Posterior cingulate gyrus (tissue), 11 donors: Measurements from ENCODE around the gene TUBA1C.
"Not testable (repeated sequence)": the region's sequence is repeated elsewhere in the genome, so short reads cannot be mapped to it uniquely, and the experiment has no call there.

ENCODE experiments used
- DNase-seq, 10 donors: peaks; one replicate each; pipeline versions ENCODE4 v3.0.0 to v3.0.0-alpha.2; 2020 to 2021; ENCODE audit warnings: mixed read lengths in 3 of 10
- intact Hi-C: fragments of 100-400 bp; cut with DNase I; formaldehyde crosslinking; loops from one replicate; pipeline ENCODE4 v1.15.1; 2023

The TUBA1C gene

GRCh38 chr12:49280545-49280944, 15.7 kb downstream of the TUBA1C start:
- DNase-seq: peak in 2 of 10 donors; percentile 13 to 34
- intact Hi-C loops: not testable (repeated sequence)

DNA sequence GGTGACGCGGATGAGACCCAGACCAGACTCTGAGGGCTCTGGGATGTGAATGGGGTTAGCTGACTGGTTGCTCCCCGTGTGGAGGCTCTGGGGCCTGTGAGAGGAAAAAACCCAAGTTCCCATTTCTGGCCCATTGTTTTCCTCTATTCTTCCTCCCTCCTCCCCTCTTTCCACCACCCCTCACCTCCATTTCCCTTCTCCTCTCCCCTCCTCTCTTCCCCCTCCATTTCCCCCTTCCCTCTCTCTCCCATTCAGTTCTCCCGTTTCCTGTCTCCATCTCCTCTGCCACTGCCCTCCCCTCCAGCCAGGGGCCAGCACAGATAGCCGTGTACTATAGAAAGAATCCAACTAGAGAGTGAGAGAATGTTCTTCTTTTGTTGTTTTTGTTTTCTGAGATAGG, 17.4 kb downstream of the TUBA1C start:
- DNase-seq: peak in 2 of 10 donors; percentile 11 to 31
- intact Hi-C loops: no loop called here

GRCh38 chr12:49282740-49283375, 18.0 kb downstream of the TUBA1C start:
- DNase-seq: peak in 1 of 10 donors; percentile 12
- intact Hi-C loops: not testable (repeated sequence)

GRCh38 chr12:49283541-49284429, 18.9 kb downstream of the TUBA1C start:
- peak in 2 of 10 donors; percentile 62 to 65 for DNase-seq
- intact Hi-C loops: no loop called here

GRCh38 chr12:49284672-49285071, 19.8 kb downstream of the TUBA1C start:
- intact Hi-C loops: loop anchor here (5.0 kb wide), 1 partner anchor 63 kb away; the partner anchor contains the start of gene DNAJC22

DNA sequence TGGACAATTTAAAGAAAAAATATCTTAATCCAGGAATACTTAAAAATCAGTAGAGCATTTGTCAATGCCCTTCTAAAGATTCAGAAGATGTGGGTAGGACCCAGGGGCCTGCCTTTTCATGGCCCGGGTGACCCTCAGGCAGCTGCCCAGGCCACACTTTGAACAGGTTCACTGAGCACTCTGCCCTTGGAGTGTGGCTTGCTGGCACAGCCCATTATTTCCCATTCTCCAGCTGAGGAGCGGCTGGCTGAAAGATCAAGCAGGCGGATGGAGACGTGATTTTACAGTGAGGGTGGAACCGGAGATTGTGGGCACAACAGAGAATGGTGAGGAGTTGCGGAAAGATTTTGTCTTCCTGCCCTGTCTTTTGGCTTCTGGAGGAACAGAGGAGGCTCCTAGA, 23.0 kb downstream of the TUBA1C start:
- peak in 2 of 10 donors; percentile 30 to 67 for DNase-seq
- intact Hi-C loops: loop anchor here (5.0 kb wide), 1 partner anchor 59 kb away; the partner anchor contains the start of gene DNAJC22

More at GRCh38 chr12:49284672-49285071, 19.8 kb downstream of the TUBA1C start:
- peak in 2 of 10 donors; percentile 5 to 35 for DNase-seq

GRCh38 chr12:49288412-49288853, 23.6 kb downstream of the TUBA1C start:
- DNase-seq: peak in 8 of 10 donors; percentile 36 to 86 (median 64)

DNA sequence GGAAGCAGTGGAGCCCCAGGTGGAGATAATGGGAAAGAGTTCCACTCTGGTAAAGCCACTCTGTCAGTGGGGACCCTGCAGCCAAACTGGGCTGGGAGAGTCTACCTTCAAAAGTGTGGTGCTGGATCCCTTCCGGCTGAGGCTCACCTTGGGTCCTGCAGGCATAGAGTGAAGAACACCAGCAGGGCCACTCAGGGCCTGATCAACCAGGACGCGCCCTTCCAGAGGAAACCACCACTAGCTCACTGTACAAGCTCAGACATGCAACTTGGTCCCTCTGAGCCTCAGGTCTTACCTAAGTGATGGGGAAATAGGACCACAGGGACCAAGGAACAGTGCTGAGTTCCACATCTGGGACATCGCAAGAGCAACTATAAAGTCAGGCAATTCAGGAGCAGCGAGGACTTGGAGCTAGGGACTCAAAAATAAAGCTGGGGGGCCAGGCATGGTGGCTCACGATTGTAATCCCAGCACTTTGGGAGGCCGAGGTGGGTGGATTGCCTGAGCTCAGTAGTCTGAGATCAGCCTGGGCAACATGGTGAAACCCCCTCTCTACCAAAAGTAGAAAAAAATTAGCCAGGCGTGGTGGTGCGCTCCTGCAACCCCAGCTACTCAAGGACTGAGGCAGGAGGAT, 24.2 kb downstream of the TUBA1C start:
- intact Hi-C loops: loop anchor here (5.0 kb wide), 1 partner anchor 58 kb away; the partner anchor contains the start of gene DNAJC22
- DNase-seq: peak in 2 of 10 donors; percentile 44 to 54

More at GRCh38 chr12:49288412-49288853, 23.6 kb downstream of the TUBA1C start:
- intact Hi-C loops: loop anchor here (5.0 kb wide), 1 partner anchor 59 kb away; the partner anchor contains the start of gene DNAJC22

GRCh38 chr12:49292729-49293055, 27.8 kb downstream of the TUBA1C start:
- intact Hi-C loops: no loop called here
- DNase-seq: no peak

- peak in 4 of 10 donors; percentile 16 to 85 (median 50) for DNase-seq
Observed at GRCh38 chr12:49293056-49293956, 28.4 kb downstream of the TUBA1C start.

GRCh38 chr12:49294086-49294803, 29.4 kb downstream of the TUBA1C start:
- intact Hi-C loops: no loop called here
- DNase-seq: peak in 2 of 10 donors; percentile 34 to 45

More at GRCh38 chr12:49293056-49293956, 28.4 kb downstream of the TUBA1C start:
- intact Hi-C loops: no loop called here

- DNase-seq: peak in 1 of 10 donors; percentile 68
- intact Hi-C loops: no loop called here
Observed at GRCh38 chr12:49294804-49295081, 29.9 kb downstream of the TUBA1C start.

GRCh38 chr12:49295082-49295936, 30.4 kb downstream of the TUBA1C start, which contains the start of gene PRPH:
Gene PRPH (plus strand): TSS chr12:49295147. CDS start chr12:49295201, 54 bp downstream.
- DNase-seq: peak in 3 of 10 donors; percentile 67 to 82 (median 78)
- intact Hi-C loops: no loop called here

- peak in 2 of 10 donors; percentile 50 to 78 for DNase-seq
Observed at GRCh38 chr12:49296034-49296835, 31.4 kb downstream of the TUBA1C start.

GRCh38 chr12:49296836-49297694, 32.2 kb downstream of the TUBA1C start:
- intact Hi-C loops: no loop called here
- DNase-seq: peak in 3 of 10 donors; percentile 19 to 84 (median 75)

More at GRCh38 chr12:49296034-49296835, 31.4 kb downstream of the TUBA1C start:
- intact Hi-C loops: no loop called here

- intact Hi-C loops: no loop called here
- DNase-seq: peak in 3 of 10 donors; percentile 9 to 21 (median 17)
Observed at GRCh38 chr12:49297695-49298060, 32.8 kb downstream of the TUBA1C start.
